Retina (tissue), 1 donor: ENCODE data around the gene SOWAHC.
"Not testable (repeated sequence)": the region's sequence is repeated elsewhere in the genome, so short reads cannot be mapped to it uniquely, and the experiment has no call there.

Experiments
- DNase-seq: peaks from one replicate; pipeline ENCODE4 v3.0.0-alpha.2; 2016

SOWAHC gene

GRCh38 chr2:109613922-109614714 lies at the start of gene SOWAHC, which contains the start of gene SEPTIN10:
Gene SOWAHC, plus strand, starts transcription at chr2:109614364. Its CDS starts 126 bp downstream, at chr2:109614490.
Gene SEPTIN10, minus strand, starts transcription at chr2:109613966. Its CDS starts 139 bp downstream, at chr2:109613827.
- peak; percentile 96 for DNase-seq

GRCh38 chr2:109575373-109575772 lies 38.8 kb upstream of the SOWAHC start:
- no peak for DNase-seq

GRCh38 chr2:109577630-109578029 lies 36.5 kb upstream of the SOWAHC start:
- not testable (repeated sequence) for DNase-seq

GRCh38 chr2:109582928-109583895 lies 31.0 kb upstream of the SOWAHC start:
- no peak for DNase-seq

GRCh38 chr2:109586687-109587086 lies 27.5 kb upstream of the SOWAHC start:
- DNase-seq, result no peak

GRCh38 chr2:109591206-109591605 lies 23.0 kb upstream of the SOWAHC start:
- no peak for DNase-seq

GRCh38 chr2:109592905-109593304 lies 21.3 kb upstream of the SOWAHC start:
- DNase-seq, result no peak

GRCh38 chr2:109594246-109594885 lies 19.8 kb upstream of the SOWAHC start:
- DNase-seq, result no peak

GRCh38 chr2:109595644-109596043 lies 18.5 kb upstream of the SOWAHC start:
- no peak for DNase-seq

- no peak for DNase-seq
These were observed 16.9 kb upstream of the SOWAHC start for GRCh38 chr2:109597283-109597682.

GRCh38 chr2:109601783-109602182 lies 12.4 kb upstream of the SOWAHC start:
- no peak for DNase-seq

- DNase-seq, result no peak
These were observed 11.5 kb upstream of the SOWAHC start for GRCh38 chr2:109602617-109603188.

- no peak for DNase-seq
These were observed 9.6 kb upstream of the SOWAHC start for GRCh38 chr2:109604597-109604996.

GRCh38 chr2:109607766-109608165 lies 6.4 kb upstream of the SOWAHC start:
- DNase-seq, result no peak

- DNase-seq, result no peak
These were observed 4.7 kb upstream of the SOWAHC start for GRCh38 chr2:109609352-109610024.

- DNase-seq, result no peak
These were observed 2.6 kb upstream of the SOWAHC start for GRCh38 chr2:109611467-109612095.

GRCh38 chr2:109613081-109613921 lies 863 bp upstream of the SOWAHC start:
- DNase-seq, result peak; percentile 84

GRCh38 chr2:109614715-109615636 lies 812 bp downstream of the SOWAHC start:
- peak; percentile 79 for DNase-seq

GRCh38 chr2:109615637-109616144 lies 1.5 kb downstream of the SOWAHC start:
- DNase-seq, result no peak
